Daoy (cell line): ENCODE measurements around the gene ZNF207. TPM values are rescaled to one million over a fixed set of nuclear protein-coding genes. Genes with fewer than 3 reads are reported as not detected.
"Not testable (repeated sequence)": the region's sequence is repeated elsewhere in the genome, so short reads cannot be mapped to it uniquely, and the experiment has no call there.

ENCODE experiments used
- DNase-seq: peaks from one replicate; pipeline ENCODE4 v3.0.0-alpha.2; 2015; ENCODE audit warnings: low read depth
- total RNA-seq: library from RNA; depleted of rRNA; stranded (reverse); fragments of >200 nt; shearing (Covaris generic); gene quantifications from 2 replicates; pipeline ENCODE4 v1.2.3, GENCODE V29; 2014; rRNA removed

Gene ZNF207
- total RNA-seq, 1 experiment from 2014 or later = 173 TPM

DNA sequence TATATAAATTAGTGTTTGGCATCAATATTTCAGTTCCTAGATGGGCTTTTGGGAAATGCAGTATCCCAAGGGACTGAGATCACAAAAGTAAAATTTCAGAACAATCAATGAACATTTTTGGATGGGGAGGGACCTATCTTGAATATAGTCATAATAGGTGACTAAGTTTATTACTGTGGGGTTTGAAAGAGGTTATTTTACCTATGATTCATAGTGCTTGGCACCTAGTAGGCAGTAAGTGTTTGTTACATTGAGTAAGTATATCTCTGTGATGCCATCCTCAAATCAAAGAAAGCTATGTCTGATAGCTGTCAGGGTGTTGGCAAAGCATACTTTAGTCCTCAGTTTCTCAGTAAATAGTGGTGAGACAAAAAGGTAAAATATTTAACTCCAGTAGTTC is 36.9 kb downstream of the ZNF207 start:
- DNase-seq = no peak

GRCh38 chr17:32388128-32388527 is 38.2 kb downstream of the ZNF207 start:
- DNase-seq = not testable (repeated sequence)

DNA sequence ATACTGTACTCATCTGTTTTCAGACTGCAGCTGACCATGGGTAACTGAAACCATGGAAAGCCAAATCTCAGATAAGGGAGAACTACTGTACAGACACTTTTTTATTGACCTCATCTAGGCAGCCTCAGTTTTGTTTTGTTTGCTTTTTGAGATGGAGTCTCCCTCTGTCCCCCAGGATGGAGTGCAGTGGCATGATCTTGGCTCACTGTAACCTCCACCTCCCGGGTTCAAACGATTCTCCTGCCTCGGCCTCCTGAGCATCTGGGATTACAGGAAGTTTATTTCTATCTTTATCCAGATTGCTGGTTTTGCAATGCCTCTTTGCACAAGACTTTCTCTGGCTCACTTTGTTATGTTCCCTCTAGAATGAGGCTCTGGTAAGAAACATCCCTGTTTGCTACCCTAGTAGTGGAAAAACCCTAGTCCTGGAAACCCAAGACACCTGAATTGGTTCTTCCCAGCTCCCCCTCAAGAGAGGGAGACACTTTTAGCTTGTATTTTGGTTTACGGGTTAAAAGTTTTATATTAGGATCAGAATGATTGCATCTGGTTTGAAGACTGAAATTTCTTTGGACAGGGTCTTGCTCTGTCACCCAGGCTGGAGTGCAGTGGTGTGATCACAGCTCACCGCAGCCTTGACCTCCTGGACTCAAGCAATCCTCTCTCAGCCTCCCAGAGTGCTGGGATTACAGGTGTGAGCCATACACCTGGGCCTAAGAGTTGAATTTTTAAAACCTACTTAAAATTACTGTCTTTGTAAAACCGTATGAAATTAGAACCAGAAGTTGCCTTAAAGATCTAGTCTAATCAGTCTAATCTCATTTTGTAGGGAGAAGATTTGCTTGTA is 38.9 kb downstream of the ZNF207 start:
- DNase-seq = no peak

DNA sequence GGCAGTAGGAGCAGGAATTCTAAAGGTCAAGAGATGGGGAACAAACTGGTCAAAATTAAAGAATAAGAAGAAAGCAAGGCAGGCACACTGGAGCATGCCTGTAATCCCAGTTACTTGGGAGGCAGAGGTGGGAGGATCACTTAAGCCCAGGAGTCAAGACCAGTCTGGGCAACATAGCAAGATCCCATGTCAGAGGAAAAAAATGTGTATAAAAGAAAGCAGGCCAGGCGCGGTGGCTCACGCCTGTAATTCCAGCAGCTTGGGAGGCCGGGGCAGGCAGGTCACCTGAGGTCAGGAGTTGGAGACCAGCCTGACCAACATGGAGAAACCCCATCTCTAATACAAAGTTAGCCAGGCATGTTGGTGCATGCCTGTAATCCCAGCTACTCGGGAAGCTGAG is 43.9 kb downstream of the ZNF207 start:
- no peak for DNase-seq

GRCh38 chr17:32396343-32396742 is 46.4 kb downstream of the ZNF207 start:
- DNase-seq = no peak

DNA sequence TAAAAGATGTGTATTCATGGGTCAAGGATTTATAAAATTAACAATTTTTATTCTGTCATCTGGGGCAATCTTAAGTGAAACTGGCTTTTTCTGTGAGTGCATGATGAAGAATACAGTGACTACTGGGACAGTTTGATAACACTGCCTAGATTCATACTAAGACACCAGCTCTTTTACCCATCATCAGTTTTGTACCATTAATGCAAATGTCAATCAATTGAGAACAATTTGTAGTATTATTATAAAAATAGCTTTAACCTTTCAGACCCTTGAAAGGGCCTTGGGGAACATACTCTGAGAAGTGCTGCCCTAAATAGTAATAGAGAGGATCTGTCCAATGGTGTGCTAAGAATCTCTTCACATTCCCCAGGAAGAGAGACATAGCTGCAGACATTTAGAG is 49.0 kb downstream of the ZNF207 start:
- no peak for DNase-seq

DNA sequence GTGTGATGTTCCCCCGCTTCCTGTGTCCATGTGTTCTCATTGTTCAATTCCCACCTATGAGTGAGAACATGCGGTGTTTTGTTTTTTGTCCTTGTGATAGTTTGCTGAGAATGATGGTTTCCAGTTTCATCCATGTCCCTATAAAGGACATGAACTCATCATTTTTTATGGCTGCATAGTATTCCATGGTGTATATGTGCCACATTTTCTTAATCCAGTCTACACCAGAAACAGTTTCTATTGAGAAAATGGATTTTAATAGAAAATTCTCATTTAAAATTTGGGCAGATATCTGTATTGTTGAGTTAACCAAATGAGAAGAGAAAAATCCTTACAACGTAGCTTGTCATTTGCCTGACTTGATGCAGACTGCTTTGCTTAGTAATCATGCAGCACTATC is 60.1 kb downstream of the ZNF207 start:
- not testable (repeated sequence) for DNase-seq

DNA sequence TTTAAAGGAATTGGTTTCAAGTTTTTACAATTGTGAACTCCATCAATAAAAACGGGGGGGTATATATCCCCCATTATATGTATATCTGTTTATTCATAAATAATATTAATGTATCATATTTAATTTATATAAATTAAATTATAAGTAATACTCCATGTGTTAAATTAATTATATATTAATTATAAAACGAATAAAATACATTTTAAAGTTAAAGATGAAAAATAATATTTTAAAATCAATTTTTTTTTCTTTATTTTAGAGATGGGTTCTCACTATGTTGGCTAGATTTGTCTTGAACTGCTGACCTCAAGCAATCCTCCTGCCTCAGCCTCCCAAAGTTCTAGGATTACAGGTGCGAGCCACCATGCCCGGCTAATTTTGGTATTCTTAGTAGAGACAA is 76.9 kb downstream of the ZNF207 start:
- no peak for DNase-seq

DNA sequence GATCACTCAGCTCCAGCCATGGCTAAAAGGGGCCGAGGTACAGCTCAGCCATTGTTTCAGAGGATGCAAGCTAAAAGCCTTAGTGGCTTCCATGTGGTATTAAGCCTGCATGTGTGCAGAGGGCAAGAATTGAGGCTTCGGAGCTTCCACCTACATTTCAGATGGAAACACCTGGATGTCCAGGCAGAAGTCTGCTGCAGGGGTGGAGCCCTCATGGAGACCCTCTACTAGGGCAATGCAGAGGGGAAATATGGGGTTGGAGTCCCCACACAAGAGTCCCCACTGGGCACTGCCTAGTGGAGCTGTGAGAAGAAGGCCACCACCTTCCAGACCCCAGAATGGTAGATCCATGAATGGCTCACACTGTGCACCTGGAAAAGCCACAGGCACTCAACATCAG is 79.6 kb downstream of the ZNF207 start:
- DNase-seq = no peak

Other genes starting within 250 kb of the ZNF207 start
- 40.5 and 49.9 TPM in 2 replicates for gene RHOT1, start 207.7 kb upstream of the ZNF207 start, total RNA-seq
- 0.57 and 1.9 TPM in 2 replicates for gene RHBDL3, start 84.3 kb upstream of the ZNF207 start, total RNA-seq
- 34.5 and 34.9 TPM in 2 replicates for gene C17orf75, start 8.0 kb upstream of the ZNF207 start, total RNA-seq
- 221 and 303 TPM in 2 replicates for gene PSMD11, start 94.4 kb downstream of the ZNF207 start, total RNA-seq
- 2.4 and 4.2 TPM in 2 replicates for gene CDK5R1, start 136.8 kb downstream of the ZNF207 start, total RNA-seq